Measurements from ENCODE around the gene TBX1. TPM values are rescaled to one million over a fixed set of nuclear protein-coding genes. Genes with fewer than 3 reads are reported as not detected.

TBX1 gene
- total and polyA plus RNA-seq, 10 of the 15 experiments (the other 5 are each of a cell fraction or from before 2014, with no cell fraction given), result not detected

GRCh38 chr22:19775496-19776325, 15.1 kb downstream of the TBX1 start (continued):
- no peak for TF ChIP-seq NFYB (IDR thresholded peaks at IDR 0.05; ENCODE audit: insufficient read depth, low read depth, low read length)
- 0 out of 4 replicates have a peak, but pooled peaks of 1 of the 2 experiments have one; percentile 13 for TF ChIP-seq BHLHE40 (IDR thresholded peaks at IDR 0.05; ENCODE audit: borderline replicate concordance in 1 of 2, low read depth in 2 of 2, low read length in 1 of 2)
- TF ChIP-seq JUNB (IDR thresholded peaks at IDR 0.05), result no peak
- TF ChIP-seq, protein P1, sequence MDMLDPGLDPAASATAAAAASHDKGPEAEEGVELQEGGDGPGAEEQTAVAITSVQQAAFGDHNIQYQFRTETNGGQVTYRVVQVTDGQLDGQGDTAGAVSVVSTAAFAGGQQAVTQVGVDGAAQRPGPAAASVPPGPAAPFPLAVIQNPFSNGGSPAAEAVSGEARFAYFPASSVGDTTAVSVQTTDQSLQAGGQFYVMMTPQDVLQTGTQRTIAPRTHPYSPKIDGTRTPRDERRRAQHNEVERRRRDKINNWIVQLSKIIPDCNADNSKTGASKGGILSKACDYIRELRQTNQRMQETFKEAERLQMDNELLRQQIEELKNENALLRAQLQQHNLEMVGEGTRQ (IDR thresholded peaks at IDR 0.05; ENCODE audit: borderline replicate concordance, low read depth, low read length), result no peak

- Histone ChIP-seq H3K27ac (ENCODE audit: control insufficient read depth, insufficient read depth) (no peak overlapping the region), H3K4me3 (no peak overlapping the region), H4K20me1 (ENCODE audit: control insufficient read depth, insufficient read depth) (no peaks in the 10 kb centered on the region), H3K79me2 (ENCODE audit: control insufficient read depth, insufficient read depth, low read length) (no peaks in the 10 kb centered on the region), H3K27me3 (replicated peaks in 1 of 2; ENCODE audit: control insufficient read depth in 2 of 2, insufficient read depth in 2 of 2, low read length in 1 of 2) (no peaks in the 10 kb centered on the region; a peak in 1 of 4 replicates), H3K4me1 (ENCODE audit: control insufficient read depth, insufficient read depth, low read length) (peaks cover 9% of the 10 kb centered on the region), H3K9me3 (replicated peaks; ENCODE audit: control insufficient read depth, insufficient read depth, low read length) (no peaks in the 10 kb centered on the region), H3K36me3 (ENCODE audit: control insufficient read depth in 2 of 2, insufficient read depth in 2 of 2, low read length in 1 of 2) (no peaks in the 10 kb centered on the region), H3K9ac (ENCODE audit: control insufficient read depth, insufficient read depth, low read length) (no peak overlapping the region), H2AFZ (ENCODE audit: control insufficient read depth, low read depth, low read length) (no peak overlapping the region), H3K4me2 (ENCODE audit: control insufficient read depth, insufficient read depth) (no peak overlapping the region)
- TF ChIP-seq, protein P2, sequence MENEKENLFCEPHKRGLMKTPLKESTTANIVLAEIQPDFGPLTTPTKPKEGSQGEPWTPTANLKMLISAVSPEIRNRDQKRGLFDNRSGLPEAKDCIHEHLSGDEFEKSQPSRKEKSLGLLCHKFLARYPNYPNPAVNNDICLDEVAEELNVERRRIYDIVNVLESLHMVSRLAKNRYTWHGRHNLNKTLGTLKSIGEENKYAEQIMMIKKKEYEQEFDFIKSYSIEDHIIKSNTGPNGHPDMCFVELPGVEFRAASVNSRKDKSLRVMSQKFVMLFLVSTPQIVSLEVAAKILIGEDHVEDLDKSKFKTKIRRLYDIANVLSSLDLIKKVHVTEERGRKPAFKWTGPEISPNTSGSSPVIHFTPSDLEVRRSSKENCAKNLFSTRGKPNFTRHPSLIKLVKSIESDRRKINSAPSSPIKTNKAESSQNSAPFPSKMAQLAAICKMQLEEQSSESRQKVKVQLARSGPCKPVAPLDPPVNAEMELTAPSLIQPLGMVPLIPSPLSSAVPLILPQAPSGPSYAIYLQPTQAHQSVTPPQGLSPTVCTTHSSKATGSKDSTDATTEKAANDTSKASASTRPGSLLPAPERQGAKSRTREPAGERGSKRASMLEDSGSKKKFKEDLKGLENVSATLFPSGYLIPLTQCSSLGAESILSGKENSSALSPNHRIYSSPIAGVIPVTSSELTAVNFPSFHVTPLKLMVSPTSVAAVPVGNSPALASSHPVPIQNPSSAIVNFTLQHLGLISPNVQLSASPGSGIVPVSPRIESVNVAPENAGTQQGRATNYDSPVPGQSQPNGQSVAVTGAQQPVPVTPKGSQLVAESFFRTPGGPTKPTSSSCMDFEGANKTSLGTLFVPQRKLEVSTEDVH (IDR thresholded peaks at IDR 0.05; ENCODE audit: low read depth, partially characterized antibody), result no peak
- no peak for TF ChIP-seq TAF1 (IDR thresholded peaks at IDR 0.05; ENCODE audit: borderline replicate concordance, low read depth, low read length)
- 0 out of 2 replicates have a peak, but pooled peaks have one; percentile 20 for TF ChIP-seq ZNF687 (IDR thresholded peaks at IDR 0.05)
- FAIRE-seq, result no peak
- ChIA-PET RAD21 (ENCODE audit: unreplicated experiment) (interaction anchor here (1.0 to 1.1 kb wide), 2 partner anchors 14 to 46 kb away, joined by 3 read pairs; no protein-coding TSS in a partner anchor), POLR2A (interaction anchor here (1.2 kb wide), 1 partner anchor 79 kb away, joined by 4 read pairs; no protein-coding TSS in a partner anchor), SMC1A (ENCODE audit: uncharacterized antibody, unreplicated experiment) (no interaction called here), CTCF (interaction anchor here (1.1 to 1.3 kb wide), 2 partner anchors 15 to 134 kb away, joined by 3 to 5 read pairs; no protein-coding TSS in a partner anchor)
- 17% methylated on average over 18 of the region's 18 CpGs for WGBS (ENCODE audit: insufficient coverage, insufficient replicate concordance, low lambda C conversion rate, missing lambda C conversion rate)
- in situ Hi-C loops (cut with MboI), result no loop called here
- no TSS peak for BruUV-seq (replicated peaks)
- ATAC-seq, result peak; percentile 16; the same call in 2 of the 3 replicates
- no peak for DNase-seq (ENCODE audit: low read depth, low spot score)
- intact Hi-C loops (cut with micrococcal nuclease; ENCODE audit: unreplicated experiment), result no loop called here
These were observed 16.0 kb downstream of the TBX1 start for GRCh38 chr22:19776433-19777031.
